Forelimb muscle (tissue), 1 donor: ENCODE results near the gene DDX54. TPM values are rescaled to one million over a fixed set of nuclear protein-coding genes. Genes with fewer than 3 reads are reported as not detected.
"Not testable (repeated sequence)": the region's sequence is repeated elsewhere in the genome, so short reads cannot be mapped to it uniquely, and the experiment has no call there.

Experiments used
- DNase-seq: peaks from one replicate; pipeline ENCODE4 v3.0.0-alpha.2; 2013; ENCODE audit warnings: low read depth
- polyA plus RNA-seq: library from polyadenylated mRNA; unstranded; fragments of 120-200 nt; gene quantifications from one replicate; pipeline ENCODE4 v1.2.1, GENCODE V29; 2013; ENCODE audit not compliant: insufficient read length

DDX54 gene
- polyA plus RNA-seq, 1 donor, result 64.8 TPM

DNA sequence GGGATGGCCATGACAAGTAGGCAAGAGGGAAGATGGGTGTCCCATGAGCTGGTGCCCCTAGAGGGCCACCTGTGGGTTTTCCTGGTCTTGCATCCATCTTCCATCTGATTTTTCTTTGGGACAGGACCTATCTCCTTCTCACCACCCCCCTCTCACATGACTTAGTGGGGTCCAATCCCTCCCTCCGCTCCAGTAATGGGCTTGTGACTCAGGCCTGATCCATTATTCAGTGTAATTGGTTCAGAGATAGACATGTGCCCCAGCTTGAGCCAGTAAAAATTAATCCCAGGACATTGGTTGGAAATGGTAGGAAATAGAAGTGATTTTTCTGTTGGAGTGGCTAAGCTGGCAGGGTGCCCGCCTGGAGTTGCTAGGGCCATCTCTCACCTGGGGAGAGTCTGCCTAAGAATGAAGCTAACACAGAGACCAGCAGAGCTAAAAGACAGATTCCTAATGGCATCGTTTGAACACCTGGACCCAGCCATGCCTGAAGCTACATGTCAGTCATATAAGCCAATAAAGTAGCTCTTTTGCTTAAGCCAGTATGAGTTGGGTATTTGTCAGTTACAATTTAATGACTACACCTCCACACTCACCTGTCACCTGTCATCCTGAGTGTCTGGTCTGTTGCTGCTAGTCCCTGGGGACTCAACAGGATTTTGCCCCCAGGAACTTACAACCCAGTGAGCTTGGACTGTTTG is 64.5 kb downstream of the DDX54 start:
- no peak for DNase-seq

DNA sequence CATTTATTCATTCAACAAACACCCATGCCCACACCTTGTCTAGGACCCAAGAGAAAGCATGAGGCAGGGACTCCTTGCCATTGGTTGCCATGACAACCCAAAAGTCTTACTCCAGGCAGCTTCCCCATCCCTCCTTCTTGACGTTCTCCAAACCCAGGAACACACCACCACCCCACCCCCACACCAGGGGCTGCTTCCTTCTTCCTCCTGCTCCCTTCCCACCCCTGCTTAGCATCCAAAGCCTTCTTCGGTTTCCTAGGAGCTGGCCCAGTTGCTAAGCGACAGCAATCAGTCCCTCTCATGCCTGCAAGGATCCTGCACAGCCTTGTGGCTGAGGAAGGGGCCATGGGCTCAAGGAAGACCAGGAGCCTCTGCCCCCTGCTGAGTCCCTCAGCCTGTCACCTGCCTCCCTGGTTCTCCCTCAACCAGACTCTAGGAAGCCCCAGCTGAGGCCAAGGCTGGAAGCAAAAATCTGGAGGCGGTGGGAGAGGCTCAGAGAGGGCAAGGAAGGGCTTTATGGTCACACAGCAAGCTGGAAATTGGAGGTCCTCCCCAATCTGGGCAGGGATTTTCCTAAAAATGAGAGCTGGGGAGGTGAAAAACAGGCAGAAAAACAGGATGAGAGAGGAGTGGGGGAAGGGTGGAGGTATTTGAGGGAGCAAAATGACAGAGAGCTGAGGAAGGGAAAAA is 65.2 kb downstream of the DDX54 start:
- no peak for DNase-seq

DNA sequence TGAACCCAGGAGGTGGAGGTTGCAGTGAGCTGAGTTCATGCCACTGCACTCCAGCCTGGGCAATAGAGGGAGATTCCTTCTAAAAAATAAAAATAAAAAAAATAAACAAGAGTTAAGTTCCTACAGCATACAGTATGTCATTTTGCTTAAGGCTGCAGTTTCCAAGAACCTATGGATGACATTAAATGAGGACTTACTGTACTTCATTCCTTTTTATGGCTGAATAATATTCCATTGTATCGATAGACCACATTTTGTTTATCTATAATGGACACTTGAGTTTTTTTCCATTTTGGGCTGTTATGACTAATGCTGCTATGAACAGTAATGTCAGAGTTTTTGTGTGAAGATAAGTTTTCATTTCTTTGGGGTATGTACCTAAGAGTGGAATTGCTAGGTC is 67.1 kb downstream of the DDX54 start:
- no peak for DNase-seq

DNA sequence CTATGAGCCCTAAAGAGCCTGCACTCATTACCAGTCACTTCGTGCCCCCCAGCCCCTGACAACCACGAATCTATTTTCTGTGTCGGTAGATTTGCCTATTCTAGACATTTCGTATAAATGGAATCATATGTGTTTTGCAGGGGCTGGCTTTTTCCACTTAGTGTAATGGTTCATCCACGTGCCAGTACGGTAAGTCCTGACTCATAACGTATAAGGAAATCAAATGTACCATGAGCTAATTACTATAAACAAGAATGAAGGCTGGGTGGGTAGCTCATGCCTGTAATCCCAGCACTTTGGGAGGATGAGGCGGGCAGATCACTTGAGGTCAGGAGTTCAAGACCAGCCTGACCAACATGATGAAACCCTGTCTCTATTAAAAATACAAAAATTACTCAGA is 67.6 kb downstream of the DDX54 start:
- not testable (repeated sequence) for DNase-seq

DNA sequence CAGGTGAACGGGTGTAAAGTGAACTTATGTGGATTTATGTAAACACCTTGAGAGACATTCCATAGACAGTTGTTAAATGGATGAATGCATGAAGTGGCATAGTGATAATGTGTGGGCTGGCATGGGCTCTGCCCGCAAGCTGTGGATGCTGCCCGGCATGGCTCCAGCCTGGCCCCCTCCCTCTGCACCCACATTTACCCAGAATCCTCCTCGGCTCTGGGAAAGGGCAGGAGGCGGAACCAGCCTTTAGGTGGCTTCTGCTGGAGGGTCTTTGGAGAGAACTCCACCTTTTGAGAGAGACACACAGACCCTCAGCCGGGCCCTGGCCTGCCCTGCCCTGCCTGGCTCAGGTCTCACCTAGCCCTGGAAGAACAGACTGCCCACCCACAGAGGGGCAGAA is 68.4 kb downstream of the DDX54 start:
- no peak for DNase-seq

DNA sequence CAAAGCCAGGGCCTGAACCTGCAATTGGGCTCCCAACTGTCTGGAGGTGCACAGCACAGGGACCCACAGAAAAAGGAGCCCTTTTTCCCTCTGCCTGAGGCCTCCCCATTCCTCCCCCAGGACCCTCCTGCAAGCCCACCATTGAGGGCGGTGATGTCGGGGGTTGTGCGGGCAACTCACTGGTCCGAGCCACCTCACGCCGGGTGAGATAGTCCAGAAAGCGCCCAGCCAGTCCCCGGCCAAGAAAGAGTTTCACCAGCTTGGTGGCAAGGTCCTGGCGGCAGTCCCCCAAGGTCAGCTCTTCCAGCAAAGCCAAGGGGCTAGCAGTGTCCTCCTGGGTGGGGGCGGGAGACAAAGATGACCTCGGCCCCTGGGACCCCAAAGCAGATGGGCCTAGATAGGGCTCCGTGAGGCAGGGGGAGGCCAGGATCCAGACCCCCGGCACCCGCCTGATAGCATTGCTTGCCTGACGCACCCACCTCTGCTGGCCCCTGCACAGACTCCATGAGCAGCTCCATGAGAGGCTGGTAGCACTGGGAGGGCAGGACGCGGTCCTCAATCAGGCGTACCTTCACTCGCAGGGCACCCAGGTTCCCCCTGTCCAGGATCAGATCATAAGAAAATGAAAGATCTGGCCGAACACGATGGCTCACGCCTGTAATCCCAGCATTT is 69.7 kb downstream of the DDX54 start:
- no peak for DNase-seq

DNA sequence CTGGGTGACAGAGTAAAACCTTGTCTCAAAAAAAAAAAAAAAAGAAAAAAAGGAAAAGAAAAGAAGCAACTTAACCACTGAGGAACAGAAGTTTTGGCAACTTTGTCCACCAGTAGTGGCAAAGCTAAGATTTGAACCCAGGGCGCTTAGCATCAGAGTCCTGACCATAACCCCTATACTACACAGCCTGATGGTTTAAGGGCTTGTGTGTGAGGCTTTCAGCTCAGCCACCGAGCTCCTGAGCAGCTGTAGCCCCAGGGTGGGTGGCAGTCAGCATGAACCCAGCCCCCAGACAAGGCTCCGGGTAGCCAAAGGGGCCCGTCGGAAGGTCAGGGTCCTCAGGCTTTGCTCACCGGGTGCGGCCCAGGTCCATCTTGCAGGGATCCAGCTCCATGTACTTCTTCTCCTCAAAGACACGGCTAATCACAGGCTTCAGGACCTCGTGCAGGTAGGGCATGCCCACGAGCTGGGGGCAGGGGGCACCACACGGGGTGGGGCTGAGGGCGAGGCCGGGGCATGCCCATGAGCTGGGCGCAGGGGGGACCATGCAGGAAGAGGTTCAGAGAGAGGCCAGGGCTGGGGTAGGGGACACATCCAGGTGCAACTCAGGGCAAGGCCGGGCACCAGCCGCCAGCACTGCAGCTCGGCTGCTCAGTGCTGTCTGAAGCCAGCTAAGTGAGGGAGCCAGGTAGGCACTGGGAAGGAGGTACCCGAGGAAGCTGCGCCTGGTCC is 70.7 kb downstream of the DDX54 start:
- DNase-seq, result no peak

DNA sequence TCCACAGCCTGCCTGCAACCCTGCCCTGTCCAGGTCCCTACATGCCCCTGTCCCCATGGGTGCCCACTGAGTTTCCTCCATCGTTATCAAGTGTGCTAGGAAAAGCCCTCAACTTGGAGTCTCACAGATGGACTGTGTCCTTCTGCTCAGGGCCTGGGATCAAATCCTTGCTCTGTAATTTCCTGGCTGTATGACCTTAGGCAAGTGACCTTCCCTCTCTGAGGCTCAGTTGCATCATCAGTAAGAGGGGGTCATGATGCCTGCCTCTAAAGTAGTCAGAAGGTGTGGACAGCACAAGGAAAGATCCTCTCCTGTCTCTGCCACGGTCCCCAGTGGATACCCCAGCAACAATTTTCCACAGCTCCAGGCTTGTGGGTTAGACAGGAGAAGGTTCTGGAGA is 71.9 kb downstream of the DDX54 start:
- no peak for DNase-seq

DNA sequence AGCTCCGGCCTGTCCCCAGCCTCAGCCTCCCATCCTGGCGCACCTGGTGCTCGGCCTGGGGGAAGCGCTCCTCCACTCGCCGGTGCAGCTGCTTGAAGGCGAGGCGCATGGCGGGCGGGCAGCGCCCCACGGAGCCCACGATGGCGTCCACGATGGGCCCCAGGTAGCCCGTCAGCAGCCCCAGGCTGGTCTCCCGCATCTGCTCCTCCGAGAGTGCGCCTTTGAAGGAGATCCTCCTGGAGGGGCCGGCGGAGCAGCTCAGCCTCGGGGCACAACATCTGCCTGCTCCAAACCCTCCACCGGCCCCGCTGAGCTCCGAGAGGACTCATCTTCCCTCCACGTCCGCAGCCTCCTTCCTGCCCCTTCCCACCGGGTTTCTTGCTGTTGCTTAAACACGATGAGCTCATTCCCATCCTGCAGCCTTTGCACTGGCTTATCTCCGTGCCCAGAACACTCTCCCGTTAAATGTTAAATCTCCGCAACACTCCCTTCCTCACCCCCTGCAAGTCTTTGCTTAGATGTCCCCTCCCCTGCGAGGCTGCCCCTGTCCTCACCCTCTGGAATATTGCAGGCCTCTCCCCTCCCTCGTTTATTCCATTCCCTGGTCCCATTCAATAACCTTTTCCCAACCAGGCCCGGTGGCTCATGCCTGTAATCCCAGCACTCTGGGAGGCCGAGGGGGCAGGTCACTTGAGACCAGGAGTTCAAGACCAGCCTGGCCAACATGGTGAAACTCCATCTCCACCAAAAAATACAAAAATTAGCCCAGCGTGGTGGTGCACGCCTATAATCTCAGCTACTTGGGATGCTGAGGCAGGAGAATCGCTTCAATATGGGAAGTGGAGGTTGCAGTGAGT is 73.0 kb downstream of the DDX54 start:
- no peak for DNase-seq

DNA sequence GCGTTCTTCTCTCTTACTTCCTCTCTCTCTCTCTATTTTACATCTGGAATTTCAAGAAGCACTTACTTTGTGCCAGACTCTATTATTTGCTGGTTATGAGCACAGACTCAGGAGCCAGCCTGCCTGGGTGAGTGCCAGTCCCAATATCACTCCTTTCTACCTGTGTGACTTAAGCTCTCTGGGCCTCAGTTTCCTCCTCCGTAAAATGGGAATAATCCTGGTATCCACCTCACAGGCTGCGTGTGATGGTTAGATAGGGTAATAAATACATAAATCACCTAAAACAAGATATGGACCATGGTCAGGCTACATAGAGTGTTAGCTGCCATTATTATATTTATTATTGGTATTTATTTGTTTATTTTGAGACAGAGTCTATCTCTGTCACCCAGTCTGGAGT is 74.0 kb downstream of the DDX54 start:
- DNase-seq, result no peak

DNA sequence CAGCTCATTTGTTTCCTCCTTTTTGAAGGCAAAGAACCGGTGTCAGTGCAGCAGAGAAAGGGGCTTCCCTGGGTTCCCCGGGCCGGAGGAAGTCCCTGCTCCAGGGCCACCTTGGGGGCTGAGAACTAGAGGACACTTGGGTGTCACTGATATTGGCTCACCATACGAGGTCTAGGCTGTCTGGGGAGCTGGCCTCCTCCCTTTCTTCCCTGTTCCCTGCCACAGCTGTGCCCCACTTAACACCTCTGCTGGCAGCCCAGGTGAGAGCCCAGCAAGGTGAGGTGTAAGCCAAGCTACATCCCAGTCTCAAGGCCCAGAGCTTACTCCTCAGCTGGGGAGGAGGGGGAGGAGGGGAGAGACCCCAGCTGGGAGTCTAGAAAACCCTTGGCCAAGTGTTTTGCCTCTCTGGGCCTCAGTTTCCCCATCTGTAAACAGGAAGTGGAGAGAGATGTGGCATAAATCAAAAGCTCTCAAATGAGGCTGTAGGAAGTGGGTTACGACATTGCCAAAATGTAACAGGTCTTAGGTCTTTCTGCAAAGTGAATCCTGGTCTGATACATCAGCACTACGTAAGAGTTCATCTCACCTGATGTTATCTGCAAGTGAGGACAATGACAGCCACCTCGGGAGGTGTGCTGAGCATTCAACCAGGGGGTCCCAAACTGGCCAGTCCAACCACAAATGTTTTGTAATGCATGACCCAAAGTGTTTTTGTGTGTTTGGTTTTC is 75.2 kb downstream of the DDX54 start:
- DNase-seq, result no peak

DNA sequence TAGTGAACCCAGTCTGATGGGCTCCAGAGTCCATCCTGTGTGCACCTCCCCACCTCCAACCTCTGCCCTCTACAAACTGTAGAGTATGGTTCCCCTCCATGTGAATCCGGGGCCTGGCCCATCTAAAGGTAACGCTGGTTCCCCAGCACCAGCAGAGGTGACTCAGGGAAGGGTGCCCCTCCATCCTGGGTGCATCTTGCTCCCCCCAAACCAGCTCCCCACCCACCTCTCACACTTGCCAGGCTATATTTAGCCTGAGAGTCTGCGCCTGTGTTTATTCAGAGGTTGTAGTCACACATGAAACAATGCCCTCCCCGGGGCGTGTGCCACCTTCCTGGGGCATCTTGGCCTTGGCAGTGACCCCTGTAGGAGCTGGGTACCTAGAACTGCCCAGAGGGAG is 75.9 kb downstream of the DDX54 start:
- no peak for DNase-seq

DNA sequence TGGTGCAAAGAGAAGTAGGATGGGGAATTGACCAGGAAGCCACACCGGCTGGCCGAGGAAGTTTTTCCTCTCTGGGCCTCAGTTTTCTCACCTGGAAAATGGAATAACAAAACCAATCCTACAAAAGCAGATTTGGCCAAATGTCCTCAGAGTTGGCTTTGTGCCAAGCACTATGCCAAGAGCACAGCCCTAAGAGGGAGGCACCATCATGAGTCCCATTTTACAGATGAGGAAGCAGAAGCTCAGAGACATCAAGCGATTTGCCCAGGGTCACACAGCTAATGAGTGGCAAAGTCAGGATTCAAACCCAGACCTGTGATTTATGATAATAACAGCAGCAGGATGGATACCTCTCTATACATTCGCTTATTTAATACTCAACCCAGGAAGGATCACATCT is 77.0 kb downstream of the DDX54 start:
- no peak for DNase-seq

Other genes starting within 250 kb of the DDX54 start
- gene OAS3, start 247.0 kb downstream of the DDX54 start, polyA plus RNA-seq, result 5.1 TPM
- gene OAS2, start 207.0 kb downstream of the DDX54 start, polyA plus RNA-seq, result 2.1 TPM
- gene DTX1, start 128.7 kb downstream of the DDX54 start, polyA plus RNA-seq, result 5.2 TPM
- not detected for gene RASAL1, start 49.7 kb downstream of the DDX54 start, polyA plus RNA-seq
- gene CFAP73, start 35.8 kb downstream of the DDX54 start, polyA plus RNA-seq, result 0.13 TPM
- 10.4 TPM for gene RITA1, start 243 bp upstream of the DDX54 start, polyA plus RNA-seq
- 36.9 TPM for gene TPCN1, start 36.0 kb upstream of the DDX54 start, polyA plus RNA-seq
- 16.2 TPM for gene SLC8B1, start 149.6 kb upstream of the DDX54 start, polyA plus RNA-seq
- 12.6 TPM for gene PLBD2, start 173.1 kb upstream of the DDX54 start, polyA plus RNA-seq
- 0.20 TPM for gene SDS, start 218.4 kb upstream of the DDX54 start, polyA plus RNA-seq
- 1.3 TPM for gene SDSL, start 236.9 kb upstream of the DDX54 start, polyA plus RNA-seq